ENCODE results near the gene ELANE.

ELANE gene

GRCh38 chr19:887072-887471 lies 35.0 kb downstream of the ELANE start:
- Histone ChIP-seq H3K36me3 (ENCODE audit: insufficient read depth, low read length) (peaks cover 80% of the 10 kb centered on the region), H2AFZ (ENCODE audit: low read depth, low read length) (no peak overlapping the region), H3K4me1 (ENCODE audit: insufficient read depth, low read length) (peaks cover 13% of the 10 kb centered on the region), H3K4me3 (ENCODE audit: low read depth in 1 of 2, low read length in 2 of 2) (no peak overlapping the region), H3K4me2 (ENCODE audit: insufficient read depth, low read length) (no peak overlapping the region), H3K27me3 (ENCODE audit: insufficient read depth, low read length, poor library complexity) (no peaks in the 10 kb centered on the region), H3K9me3 (ENCODE audit: insufficient read depth, low read length, severe bottlenecking) (no peaks in the 10 kb centered on the region), H3K27ac (ENCODE audit: low read length) (no peak overlapping the region), H3K9ac (ENCODE audit: low read depth, low read length) (no peak overlapping the region), H4K20me1 (ENCODE audit: insufficient read depth, low read length) (peaks cover 5% of the 10 kb centered on the region), H3K79me2 (ENCODE audit: insufficient read depth, low read length) (peaks cover 16% of the 10 kb centered on the region)
- DNase-seq, result no peak
- no peak for ATAC-seq (ENCODE audit: insufficient read depth, low read depth)
- no peak for TF ChIP-seq EZH2 (IDR thresholded peaks at IDR 0.05; ENCODE audit: borderline replicate concordance, low read depth, low read length, severe bottlenecking)

- Histone ChIP-seq H4K20me1 (ENCODE audit: insufficient read depth, low read length) (peaks cover 5% of the 10 kb centered on the region), H3K4me2 (ENCODE audit: insufficient read depth, low read length) (no peak overlapping the region), H3K36me3 (ENCODE audit: insufficient read depth, low read length) (peaks cover 75% of the 10 kb centered on the region), H3K4me1 (ENCODE audit: insufficient read depth, low read length) (peaks cover 16% of the 10 kb centered on the region), H3K27ac (ENCODE audit: low read length) (no peak overlapping the region), H3K79me2 (ENCODE audit: insufficient read depth, low read length) (peaks cover 21% of the 10 kb centered on the region), H3K9me3 (ENCODE audit: insufficient read depth, low read length, severe bottlenecking) (no peaks in the 10 kb centered on the region), H2AFZ (ENCODE audit: low read depth, low read length) (no peak overlapping the region), H3K4me3 (ENCODE audit: low read depth in 1 of 2, low read length in 2 of 2) (no peak overlapping the region), H3K9ac (ENCODE audit: low read depth, low read length) (no peak overlapping the region), H3K27me3 (ENCODE audit: insufficient read depth, low read length, poor library complexity) (no peaks in the 10 kb centered on the region)
- ATAC-seq (ENCODE audit: insufficient read depth, low read depth) (no peak), DNase-seq (no peak)
- TF ChIP-seq EZH2 (IDR thresholded peaks at IDR 0.05; ENCODE audit: borderline replicate concordance, low read depth, low read length, severe bottlenecking) (no peak), CTCF (IDR thresholded peaks at IDR 0.05; ENCODE audit: borderline replicate concordance, extremely low read depth, low read length, poor library complexity, severe bottlenecking) (no peak)
Measured at GRCh38 chr19:887599-887998, 35.5 kb downstream of the ELANE start.

- ATAC-seq (ENCODE audit: insufficient read depth, low read depth) (no peak), DNase-seq (no peak)
- H3K4me1 ChIP-seq (ENCODE audit: insufficient read depth, low read length), result peaks cover 20% of the 10 kb centered on the region
- no peak for TF ChIP-seq CTCF (IDR thresholded peaks at IDR 0.05; ENCODE audit: borderline replicate concordance, extremely low read depth, low read length, poor library complexity, severe bottlenecking)
- no peak for TF ChIP-seq EZH2 (IDR thresholded peaks at IDR 0.05; ENCODE audit: borderline replicate concordance, low read depth, low read length, severe bottlenecking)
- peaks cover 65% of the 10 kb centered on the region for H3K36me3 ChIP-seq (ENCODE audit: insufficient read depth, low read length)
- peaks cover 5% of the 10 kb centered on the region for H4K20me1 ChIP-seq (ENCODE audit: insufficient read depth, low read length)
- H3K4me2 ChIP-seq (ENCODE audit: insufficient read depth, low read length), result no peak overlapping the region
- no peak overlapping the region for H3K27ac ChIP-seq (ENCODE audit: low read length)
- no peak overlapping the region for H3K9ac ChIP-seq (ENCODE audit: low read depth, low read length)
- peaks cover 21% of the 10 kb centered on the region for H3K79me2 ChIP-seq (ENCODE audit: insufficient read depth, low read length)
- no peaks in the 10 kb centered on the region for H3K27me3 ChIP-seq (ENCODE audit: insufficient read depth, low read length, poor library complexity)
- H3K9me3 ChIP-seq (ENCODE audit: insufficient read depth, low read length, severe bottlenecking), result no peaks in the 10 kb centered on the region
- no peak overlapping the region for H3K4me3 ChIP-seq (ENCODE audit: low read depth in 1 of 2, low read length in 2 of 2)
- no peak overlapping the region for H2AFZ ChIP-seq (ENCODE audit: low read depth, low read length)
Measured at GRCh38 chr19:888581-889385, 36.7 kb downstream of the ELANE start.

GRCh38 chr19:889662-890295 lies 37.7 kb downstream of the ELANE start:
- Histone ChIP-seq H3K27me3 (ENCODE audit: insufficient read depth, low read length, poor library complexity) (no peaks in the 10 kb centered on the region), H2AFZ (ENCODE audit: low read depth, low read length) (no peak overlapping the region), H3K4me2 (ENCODE audit: insufficient read depth, low read length) (no peak overlapping the region), H3K9me3 (ENCODE audit: insufficient read depth, low read length, severe bottlenecking) (no peaks in the 10 kb centered on the region), H3K36me3 (ENCODE audit: insufficient read depth, low read length) (peaks cover 57% of the 10 kb centered on the region), H3K27ac (ENCODE audit: low read length) (no peak overlapping the region), H3K4me1 (ENCODE audit: insufficient read depth, low read length) (peaks cover 27% of the 10 kb centered on the region), H4K20me1 (ENCODE audit: insufficient read depth, low read length) (peaks cover 5% of the 10 kb centered on the region; the same call in 1 of the 2 replicates), H3K4me3 (ENCODE audit: low read depth in 1 of 2, low read length in 2 of 2) (no peak overlapping the region), H3K79me2 (ENCODE audit: insufficient read depth, low read length) (peaks cover 21% of the 10 kb centered on the region), H3K9ac (ENCODE audit: low read depth, low read length) (no peak overlapping the region)
- no peak for ATAC-seq (ENCODE audit: insufficient read depth, low read depth)
- DNase-seq, result no peak
- no peak for TF ChIP-seq EZH2 (IDR thresholded peaks at IDR 0.05; ENCODE audit: borderline replicate concordance, low read depth, low read length, severe bottlenecking)
- no peak for TF ChIP-seq CTCF (IDR thresholded peaks at IDR 0.05; ENCODE audit: borderline replicate concordance, extremely low read depth, low read length, poor library complexity, severe bottlenecking)
